ENCODE measurements around the gene TENM4. TPM values are rescaled to one million over a fixed set of nuclear protein-coding genes. Genes with fewer than 3 reads are reported as not detected.
A peak's percentile ranks its signal among the peaks of the same experiment; 100 is the strongest.

Gene TENM4
- total and polyA plus RNA-seq, 4 donors: 0.02 to 0.33 (median 0.14) TPM

GRCh38 chr11:78660471-78660870 lies 780.4 kb downstream of the TENM4 start (continued):
- TF ChIP-seq EGR1 (IDR thresholded peaks at IDR 0.05; ENCODE audit: low read depth in 2 of 2) (no peak), SP1 (IDR thresholded peaks at IDR 0.05) (no peak)

GRCh38 chr11:78659326-78660270 lies 781.2 kb downstream of the TENM4 start:
- H3K27ac ChIP-seq (ENCODE audit: low read depth in 1 of 2, low read length in 2 of 2): no peak overlapping the region
- no peak for DNase-seq (ENCODE audit: low spot score)
- no peaks in the 10 kb centered on the region for H3K36me3 ChIP-seq (ENCODE audit: control insufficient read depth in 4 of 4, insufficient read depth in 3 of 4, low read depth in 1 of 4, low read length in 3 of 4)
- H3K27me3 ChIP-seq (ENCODE audit: control insufficient read depth in 4 of 4, insufficient read depth in 4 of 4, low read length in 3 of 4): no peaks in the 10 kb centered on the region
- TF ChIP-seq RXRA (IDR thresholded peaks at IDR 0.05) (peak in 1 of 2 donors; percentile 14), RAD21 (IDR thresholded peaks at IDR 0.05) (peak in 1 of 2 donors; percentile 36), HNF4A (conservative IDR thresholded peaks at IDR 0.05) (peak; percentile 9 to 33), REST (IDR thresholded peaks at IDR 0.05) (no peak), GABPA (IDR thresholded peaks at IDR 0.05 in 1 of 2, conservative IDR thresholded peaks at IDR 0.05 in 1 of 2) (no peak)
- 50% methylated on average over 11 of the region's 11 CpGs for WGBS
- no peak overlapping the region for H3K9ac ChIP-seq (ENCODE audit: low read depth in 1 of 2, low read length in 2 of 2)
- H3K9me3 ChIP-seq (ENCODE audit: control insufficient read depth in 4 of 4, low read length in 3 of 4): no peaks in the 10 kb centered on the region
- peaks cover 0 to 5% (median 1%) of the 10 kb centered on the region in 4 donors for H3K4me1 ChIP-seq (ENCODE audit: control insufficient read depth in 4 of 4, insufficient read depth in 4 of 4, low read length in 3 of 4)
- H3K4me3 ChIP-seq (ENCODE audit: low read depth in 1 of 3, low read length in 3 of 3): no peak overlapping the region

DNA sequence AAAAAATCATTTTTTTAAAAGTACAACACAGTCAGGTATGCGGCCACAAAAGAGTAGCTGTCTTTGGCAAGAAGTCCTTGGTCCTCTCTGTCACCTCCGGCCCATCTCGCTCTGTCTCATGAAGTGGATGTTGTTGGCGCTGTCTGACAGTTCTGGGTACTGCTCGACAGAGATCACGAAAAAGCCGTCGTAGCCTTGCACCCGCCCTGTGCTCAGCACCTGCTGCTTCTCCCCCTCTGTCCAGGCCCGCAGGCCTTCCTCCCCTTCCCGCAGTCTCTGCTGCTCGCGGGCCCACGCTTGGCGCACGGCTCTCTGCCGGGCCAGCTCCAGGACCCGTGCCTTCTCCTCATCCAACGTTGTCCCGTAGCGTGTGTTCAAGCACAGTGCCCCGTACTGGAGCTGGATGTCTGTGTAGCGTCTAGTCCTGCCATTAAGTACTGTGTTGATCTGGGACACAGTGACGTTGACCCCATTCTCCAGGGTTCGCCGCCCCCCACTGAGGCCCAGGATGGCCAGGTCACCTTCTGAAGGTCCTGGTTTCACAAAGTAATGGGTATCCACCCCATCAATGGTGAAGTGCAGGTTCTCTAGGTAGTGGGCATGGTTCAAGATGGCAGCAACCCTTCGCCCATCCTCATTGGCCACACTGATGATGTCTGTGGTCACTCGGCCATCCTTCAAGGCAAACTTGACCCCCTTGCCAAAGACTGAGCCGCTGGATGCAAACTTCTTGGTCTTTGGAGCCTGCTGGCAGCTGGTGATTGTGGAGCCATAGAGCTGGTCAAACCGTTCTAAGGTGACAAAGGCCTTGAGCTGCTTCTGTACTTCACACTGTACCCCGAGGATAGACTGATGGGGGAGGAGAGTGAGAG lies 782.6 kb downstream of the TENM4 start:
- no peak for DNase-seq (ENCODE audit: low spot score)
- Histone ChIP-seq H3K27ac (ENCODE audit: low read depth in 1 of 2, low read length in 2 of 2) (no peak overlapping the region), H3K4me3 (ENCODE audit: low read depth in 1 of 3, low read length in 3 of 3) (no peak overlapping the region), H3K36me3 (ENCODE audit: control insufficient read depth in 4 of 4, insufficient read depth in 3 of 4, low read depth in 1 of 4, low read length in 3 of 4) (no peaks in the 10 kb centered on the region), H3K9me3 (ENCODE audit: control insufficient read depth in 4 of 4, low read length in 3 of 4) (no peaks in the 10 kb centered on the region), H3K27me3 (ENCODE audit: control insufficient read depth in 4 of 4, insufficient read depth in 4 of 4, low read length in 3 of 4) (no peaks in the 10 kb centered on the region), H3K9ac (ENCODE audit: low read depth in 1 of 2, low read length in 2 of 2) (no peak overlapping the region), H3K4me1 (ENCODE audit: control insufficient read depth in 4 of 4, insufficient read depth in 4 of 4, low read length in 3 of 4) (peaks cover 0 to 5% (median 1%) of the 10 kb centered on the region in 4 donors)
- WGBS: 96% methylated on average over 31 of the region's 31 CpGs
- TF ChIP-seq TAF1 (conservative IDR thresholded peaks at IDR 0.05) (no peak), FOXA2 (IDR thresholded peaks at IDR 0.05) (no peak), RAD21 (IDR thresholded peaks at IDR 0.05) (no peak), RXRA (IDR thresholded peaks at IDR 0.05) (no peak), REST (IDR thresholded peaks at IDR 0.05) (no peak), GABPA (IDR thresholded peaks at IDR 0.05 in 1 of 2, conservative IDR thresholded peaks at IDR 0.05 in 1 of 2) (no peak), EGR1 (IDR thresholded peaks at IDR 0.05; ENCODE audit: low read depth in 2 of 2) (no peak)
- TF ChIP-seq, protein P1, sequence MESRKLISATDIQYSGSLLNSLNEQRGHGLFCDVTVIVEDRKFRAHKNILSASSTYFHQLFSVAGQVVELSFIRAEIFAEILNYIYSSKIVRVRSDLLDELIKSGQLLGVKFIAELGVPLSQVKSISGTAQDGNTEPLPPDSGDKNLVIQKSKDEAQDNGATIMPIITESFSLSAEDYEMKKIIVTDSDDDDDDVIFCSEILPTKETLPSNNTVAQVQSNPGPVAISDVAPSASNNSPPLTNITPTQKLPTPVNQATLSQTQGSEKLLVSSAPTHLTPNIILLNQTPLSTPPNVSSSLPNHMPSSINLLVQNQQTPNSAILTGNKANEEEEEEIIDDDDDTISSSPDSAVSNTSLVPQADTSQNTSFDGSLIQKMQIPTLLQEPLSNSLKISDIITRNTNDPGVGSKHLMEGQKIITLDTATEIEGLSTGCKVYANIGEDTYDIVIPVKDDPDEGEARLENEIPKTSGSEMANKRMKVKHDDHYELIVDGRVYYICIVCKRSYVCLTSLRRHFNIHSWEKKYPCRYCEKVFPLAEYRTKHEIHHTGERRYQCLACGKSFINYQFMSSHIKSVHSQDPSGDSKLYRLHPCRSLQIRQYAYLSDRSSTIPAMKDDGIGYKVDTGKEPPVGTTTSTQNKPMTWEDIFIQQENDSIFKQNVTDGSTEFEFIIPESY (IDR thresholded peaks at IDR 0.05): no peak
- TF ChIP-seq, protein P2, sequence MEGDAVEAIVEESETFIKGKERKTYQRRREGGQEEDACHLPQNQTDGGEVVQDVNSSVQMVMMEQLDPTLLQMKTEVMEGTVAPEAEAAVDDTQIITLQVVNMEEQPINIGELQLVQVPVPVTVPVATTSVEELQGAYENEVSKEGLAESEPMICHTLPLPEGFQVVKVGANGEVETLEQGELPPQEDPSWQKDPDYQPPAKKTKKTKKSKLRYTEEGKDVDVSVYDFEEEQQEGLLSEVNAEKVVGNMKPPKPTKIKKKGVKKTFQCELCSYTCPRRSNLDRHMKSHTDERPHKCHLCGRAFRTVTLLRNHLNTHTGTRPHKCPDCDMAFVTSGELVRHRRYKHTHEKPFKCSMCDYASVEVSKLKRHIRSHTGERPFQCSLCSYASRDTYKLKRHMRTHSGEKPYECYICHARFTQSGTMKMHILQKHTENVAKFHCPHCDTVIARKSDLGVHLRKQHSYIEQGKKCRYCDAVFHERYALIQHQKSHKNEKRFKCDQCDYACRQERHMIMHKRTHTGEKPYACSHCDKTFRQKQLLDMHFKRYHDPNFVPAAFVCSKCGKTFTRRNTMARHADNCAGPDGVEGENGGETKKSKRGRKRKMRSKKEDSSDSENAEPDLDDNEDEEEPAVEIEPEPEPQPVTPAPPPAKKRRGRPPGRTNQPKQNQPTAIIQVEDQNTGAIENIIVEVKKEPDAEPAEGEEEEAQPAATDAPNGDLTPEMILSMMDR (IDR thresholded peaks at IDR 0.05; ENCODE audit: low read depth, low read length, missing input control): no peak
